ENCODE measurements around the gene BAHCC1. TPM values are rescaled to one million over a fixed set of nuclear protein-coding genes. Genes with fewer than 3 reads are reported as not detected.

Gene BAHCC1
- total and polyA plus RNA-seq, 10 of the 15 experiments (the other 5 are each of a cell fraction or from before 2014, with no cell fraction given) = 0.03 to 0.14 (median 0.11) TPM; not detected in 6

DNA sequence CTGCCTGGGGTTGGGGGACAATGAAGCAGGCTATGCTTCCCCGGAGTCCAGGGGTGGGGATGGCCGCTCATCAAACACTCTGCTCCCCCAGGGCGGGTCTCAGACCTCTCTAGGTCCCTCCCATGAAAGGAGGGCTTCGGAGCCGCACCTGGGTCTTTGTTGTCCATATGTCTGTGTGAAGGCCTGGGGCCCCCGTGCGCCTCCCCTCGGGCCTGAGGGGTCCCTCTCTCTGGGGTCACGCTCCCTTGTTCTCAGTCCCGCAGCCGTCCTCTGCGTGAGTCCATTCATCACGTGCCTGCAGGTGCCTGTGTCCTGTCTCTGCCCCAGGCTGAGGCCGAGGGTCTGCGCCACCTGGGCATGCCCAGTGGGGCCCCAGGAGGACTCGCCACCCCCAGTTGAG is 15.6 kb downstream of the BAHCC1 start:
- RAD21 ChIA-PET (ENCODE audit: unreplicated experiment) = no interaction called here

DNA sequence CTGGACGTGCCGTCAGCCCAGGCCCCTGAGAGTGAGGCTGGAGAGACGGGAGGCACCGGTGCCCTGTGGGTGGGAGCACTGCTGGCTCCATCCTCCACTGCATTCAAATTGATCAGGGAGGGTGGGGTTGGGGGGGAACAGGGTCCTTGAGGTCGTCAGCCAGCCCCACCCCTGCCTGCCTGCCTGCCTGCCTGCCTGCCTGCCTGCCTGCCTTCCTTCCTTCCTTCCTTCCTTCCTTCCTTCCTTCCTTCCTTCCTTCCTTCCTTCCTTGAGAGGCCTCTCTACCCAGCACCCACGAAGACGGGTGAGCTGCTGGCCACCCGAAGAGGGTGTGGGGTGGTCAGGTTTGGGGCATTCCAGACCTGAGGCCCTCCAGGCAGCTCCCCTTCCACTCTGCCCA is 16.0 kb downstream of the BAHCC1 start:
- POLR2A ChIA-PET = no interaction called here
- H3K4me2 ChIP-seq (ENCODE audit: control insufficient read depth, insufficient read depth) = no peak overlapping the region
- H3K27ac ChIP-seq (ENCODE audit: control insufficient read depth, insufficient read depth) = no peak overlapping the region
- peaks cover 0 to 2% of the 10 kb centered on the region in 2 experiments; a peak in 2 of 4 replicates for H3K27me3 ChIP-seq (replicated peaks in 1 of 2; ENCODE audit: control insufficient read depth in 2 of 2, insufficient read depth in 2 of 2, low read length in 1 of 2)
- no peaks in the 10 kb centered on the region for H3K9me3 ChIP-seq (replicated peaks; ENCODE audit: control insufficient read depth, insufficient read depth, low read length)
- WGBS (ENCODE audit: insufficient coverage, insufficient replicate concordance, low lambda C conversion rate, missing lambda C conversion rate) = 27% methylated on average over 6 of the region's 8 CpGs
- RAD21 ChIA-PET (ENCODE audit: unreplicated experiment) = no interaction called here
- H3K79me2 ChIP-seq (ENCODE audit: control insufficient read depth, insufficient read depth, low read length) = no peaks in the 10 kb centered on the region
- in situ Hi-C loops (cut with MboI) (no loop called here), intact Hi-C loops (cut with micrococcal nuclease; ENCODE audit: unreplicated experiment) (no loop called here)
- TF ChIP-seq ZNF274 (IDR thresholded peaks at IDR 0.05; ENCODE audit: insufficient read depth, insufficient read length) (no peak), LARP7 (IDR thresholded peaks at IDR 0.05) (no peak)
- H3K36me3 ChIP-seq (ENCODE audit: control insufficient read depth in 2 of 2, insufficient read depth in 2 of 2, low read length in 1 of 2) = no peaks in the 10 kb centered on the region
- H3K4me3 ChIP-seq = no peak overlapping the region
- H3K4me1 ChIP-seq (ENCODE audit: control insufficient read depth, insufficient read depth, low read length) = peaks cover 6% of the 10 kb centered on the region
- SMC1A ChIA-PET (ENCODE audit: uncharacterized antibody, unreplicated experiment) = no interaction called here
- H4K20me1 ChIP-seq (ENCODE audit: control insufficient read depth, insufficient read depth) = no peaks in the 10 kb centered on the region
- no TSS peak for BruUV-seq (replicated peaks)
- CTCF ChIA-PET = interaction anchor here (0.6 kb wide), 1 partner anchor 144 kb away, joined by 3 read pairs; no protein-coding TSS in a partner anchor
- no peak overlapping the region for H3K9ac ChIP-seq (ENCODE audit: control insufficient read depth, insufficient read depth, low read length)
- H2AFZ ChIP-seq (ENCODE audit: control insufficient read depth, low read depth, low read length) = no peak overlapping the region
- ATAC-seq = no peak
- no peak for FAIRE-seq
- DNase-seq (ENCODE audit: low read depth, low spot score) = no peak

More for the DNA sequence above, 15.6 kb downstream of the BAHCC1 start:
- 25% methylated on average over 16 of the region's 16 CpGs for WGBS (ENCODE audit: insufficient coverage, insufficient replicate concordance, low lambda C conversion rate, missing lambda C conversion rate)
- Histone ChIP-seq H2AFZ (ENCODE audit: control insufficient read depth, low read depth, low read length) (no peak overlapping the region), H3K36me3 (ENCODE audit: control insufficient read depth in 2 of 2, insufficient read depth in 2 of 2, low read length in 1 of 2) (no peaks in the 10 kb centered on the region), H3K4me3 (no peak overlapping the region), H3K4me2 (ENCODE audit: control insufficient read depth, insufficient read depth) (no peak overlapping the region), H3K9ac (ENCODE audit: control insufficient read depth, insufficient read depth, low read length) (no peak overlapping the region), H3K27ac (ENCODE audit: control insufficient read depth, insufficient read depth) (no peak overlapping the region), H3K4me1 (ENCODE audit: control insufficient read depth, insufficient read depth, low read length) (peaks cover 6% of the 10 kb centered on the region), H3K27me3 (replicated peaks in 1 of 2; ENCODE audit: control insufficient read depth in 2 of 2, insufficient read depth in 2 of 2, low read length in 1 of 2) (peaks cover 0 to 2% of the 10 kb centered on the region in 2 experiments; a peak in 2 of 4 replicates), H4K20me1 (ENCODE audit: control insufficient read depth, insufficient read depth) (no peaks in the 10 kb centered on the region), H3K79me2 (ENCODE audit: control insufficient read depth, insufficient read depth, low read length) (no peaks in the 10 kb centered on the region), H3K9me3 (replicated peaks; ENCODE audit: control insufficient read depth, insufficient read depth, low read length) (no peaks in the 10 kb centered on the region)
- ChIA-PET CTCF (no interaction called here), POLR2A (no interaction called here), SMC1A (ENCODE audit: uncharacterized antibody, unreplicated experiment) (no interaction called here)
- intact Hi-C loops (cut with micrococcal nuclease; ENCODE audit: unreplicated experiment) = no loop called here
- BruUV-seq (replicated peaks) = no TSS peak
- TF ChIP-seq TBL1XR1 (IDR thresholded peaks at IDR 0.05; ENCODE audit: low read depth, low read length) = no peak
- TF ChIP-seq BHLHE40 (IDR thresholded peaks at IDR 0.05; ENCODE audit: borderline replicate concordance in 1 of 2, low read depth in 2 of 2, low read length in 1 of 2) = peak in 1 of 2 experiments; percentile 21; a peak in 1 of 4 replicates
- no peak for TF ChIP-seq RFX5 (IDR thresholded peaks at IDR 0.05; ENCODE audit: low read depth, low read length)
- DNase-seq (ENCODE audit: low read depth, low spot score) (no peak), ATAC-seq (no peak), FAIRE-seq (no peak)
- in situ Hi-C loops (cut with MboI) = no loop called here
